ENCODE measurements around the gene CHCHD4.

DNA sequence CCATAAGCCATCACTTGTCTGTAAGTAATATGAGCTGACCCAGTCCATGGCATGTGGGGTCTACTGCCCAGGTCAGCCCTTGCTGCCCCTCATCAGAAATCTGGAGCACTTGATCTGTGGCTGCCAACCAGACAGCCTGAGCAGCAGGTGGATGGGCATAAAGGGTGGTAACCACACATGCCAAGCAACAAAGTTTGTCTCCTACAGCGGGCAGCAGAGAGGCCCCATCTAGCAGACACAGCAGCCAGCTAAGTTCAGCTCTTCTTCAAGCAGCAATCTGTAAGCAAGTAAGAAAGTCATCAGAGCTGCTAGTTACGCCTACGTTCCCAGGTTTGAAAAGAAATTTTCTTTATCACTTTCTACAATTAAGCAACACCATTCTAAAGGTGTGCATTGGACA is 27.9 kb downstream of the CHCHD4 start:
- TF ChIP-seq, protein P1, sequence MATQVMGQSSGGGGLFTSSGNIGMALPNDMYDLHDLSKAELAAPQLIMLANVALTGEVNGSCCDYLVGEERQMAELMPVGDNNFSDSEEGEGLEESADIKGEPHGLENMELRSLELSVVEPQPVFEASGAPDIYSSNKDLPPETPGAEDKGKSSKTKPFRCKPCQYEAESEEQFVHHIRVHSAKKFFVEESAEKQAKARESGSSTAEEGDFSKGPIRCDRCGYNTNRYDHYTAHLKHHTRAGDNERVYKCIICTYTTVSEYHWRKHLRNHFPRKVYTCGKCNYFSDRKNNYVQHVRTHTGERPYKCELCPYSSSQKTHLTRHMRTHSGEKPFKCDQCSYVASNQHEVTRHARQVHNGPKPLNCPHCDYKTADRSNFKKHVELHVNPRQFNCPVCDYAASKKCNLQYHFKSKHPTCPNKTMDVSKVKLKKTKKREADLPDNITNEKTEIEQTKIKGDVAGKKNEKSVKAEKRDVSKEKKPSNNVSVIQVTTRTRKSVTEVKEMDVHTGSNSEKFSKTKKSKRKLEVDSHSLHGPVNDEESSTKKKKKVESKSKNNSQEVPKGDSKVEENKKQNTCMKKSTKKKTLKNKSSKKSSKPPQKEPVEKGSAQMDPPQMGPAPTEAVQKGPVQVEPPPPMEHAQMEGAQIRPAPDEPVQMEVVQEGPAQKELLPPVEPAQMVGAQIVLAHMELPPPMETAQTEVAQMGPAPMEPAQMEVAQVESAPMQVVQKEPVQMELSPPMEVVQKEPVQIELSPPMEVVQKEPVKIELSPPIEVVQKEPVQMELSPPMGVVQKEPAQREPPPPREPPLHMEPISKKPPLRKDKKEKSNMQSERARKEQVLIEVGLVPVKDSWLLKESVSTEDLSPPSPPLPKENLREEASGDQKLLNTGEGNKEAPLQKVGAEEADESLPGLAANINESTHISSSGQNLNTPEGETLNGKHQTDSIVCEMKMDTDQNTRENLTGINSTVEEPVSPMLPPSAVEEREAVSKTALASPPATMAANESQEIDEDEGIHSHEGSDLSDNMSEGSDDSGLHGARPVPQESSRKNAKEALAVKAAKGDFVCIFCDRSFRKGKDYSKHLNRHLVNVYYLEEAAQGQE (IDR thresholded peaks at IDR 0.05; ENCODE audit: borderline replicate concordance), result no peak
- TF ChIP-seq, protein P2, sequence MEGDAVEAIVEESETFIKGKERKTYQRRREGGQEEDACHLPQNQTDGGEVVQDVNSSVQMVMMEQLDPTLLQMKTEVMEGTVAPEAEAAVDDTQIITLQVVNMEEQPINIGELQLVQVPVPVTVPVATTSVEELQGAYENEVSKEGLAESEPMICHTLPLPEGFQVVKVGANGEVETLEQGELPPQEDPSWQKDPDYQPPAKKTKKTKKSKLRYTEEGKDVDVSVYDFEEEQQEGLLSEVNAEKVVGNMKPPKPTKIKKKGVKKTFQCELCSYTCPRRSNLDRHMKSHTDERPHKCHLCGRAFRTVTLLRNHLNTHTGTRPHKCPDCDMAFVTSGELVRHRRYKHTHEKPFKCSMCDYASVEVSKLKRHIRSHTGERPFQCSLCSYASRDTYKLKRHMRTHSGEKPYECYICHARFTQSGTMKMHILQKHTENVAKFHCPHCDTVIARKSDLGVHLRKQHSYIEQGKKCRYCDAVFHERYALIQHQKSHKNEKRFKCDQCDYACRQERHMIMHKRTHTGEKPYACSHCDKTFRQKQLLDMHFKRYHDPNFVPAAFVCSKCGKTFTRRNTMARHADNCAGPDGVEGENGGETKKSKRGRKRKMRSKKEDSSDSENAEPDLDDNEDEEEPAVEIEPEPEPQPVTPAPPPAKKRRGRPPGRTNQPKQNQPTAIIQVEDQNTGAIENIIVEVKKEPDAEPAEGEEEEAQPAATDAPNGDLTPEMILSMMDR (IDR thresholded peaks at IDR 0.05; ENCODE audit: poor library complexity, severe bottlenecking), result no peak
- TF ChIP-seq EZH2 (IDR thresholded peaks at IDR 0.05; ENCODE audit: borderline replicate concordance, insufficient read depth, low read length, poor library complexity, severe bottlenecking), result no peak
- no peak for TF ChIP-seq SMC3 (conservative IDR thresholded peaks at IDR 0.05; ENCODE audit: poor library complexity)

Measured in neural cell (in vitro differentiated cells).